Mesothelial cell of epicardium (in vitro differentiated cells): Measurements from ENCODE around the gene NKAIN2. TPM values are rescaled to one million over a fixed set of nuclear protein-coding genes. Genes with fewer than 3 reads are reported as not detected.

ENCODE experiments used
- DNase-seq, 2 experiments: peaks; one replicate each; pipeline ENCODE4 v3.0.0; 2021; ENCODE audit warnings: low spot score in 2 of 2; ENCODE audit not compliant: unreplicated experiment in 2 of 2
- H3K27ac Mint-ChIP-seq: 2 replicates; pipeline ENCODE4 v1.8.0; 2021; ENCODE audit warnings: mixed read lengths
- H3K27me3 Mint-ChIP-seq: 2 replicates; pipeline ENCODE4 v1.8.0; 2021; ENCODE audit warnings: low read depth, mixed read lengths
- H3K36me3 Mint-ChIP-seq: 2 replicates; pipeline ENCODE4 v1.8.0; 2021; ENCODE audit warnings: mixed read lengths
- H3K4me1 Mint-ChIP-seq: 2 replicates; pipeline ENCODE4 v1.8.0; 2021; ENCODE audit warnings: mixed read lengths
- H3K4me3 Mint-ChIP-seq: 2 replicates; pipeline ENCODE4 v1.8.0; 2021; ENCODE audit warnings: mild to moderate bottlenecking, moderate library complexity, mixed read lengths
- H3K9me3 Mint-ChIP-seq: 2 replicates; pipeline ENCODE4 v1.8.0; 2021; ENCODE audit warnings: mixed read lengths
- CTCF ChIP-seq: fragments of 200-600 bp; sonication (generic); IDR thresholded peaks from one replicate; pipeline ENCODE4 v1.5.0; 2021; ENCODE audit warnings: antibody characterized with exemption; ENCODE audit not compliant: unreplicated experiment
- total RNA-seq: library from RNA; stranded (reverse); gene quantifications from 3 replicates; pipeline ENCODE4 v1.2.1, GENCODE V29; 2021

NKAIN2 gene
- total RNA-seq, 1 donor from 2014 or later = 1.6 TPM

GRCh38 chr6:124590001-124590400, 786.3 kb downstream of the NKAIN2 start:
- Mint-ChIP-seq H3K27me3 (peaks cover 37% of the 10 kb centered on the region), H3K36me3 (no peaks in the 10 kb centered on the region), H3K4me3 (no peak overlapping the region), H3K27ac (no peak overlapping the region), H3K4me1 (peaks cover 2% of the 10 kb centered on the region), H3K9me3 (no peaks in the 10 kb centered on the region)
- DNase-seq = no peak
- TF ChIP-seq CTCF = no peak

- Mint-ChIP-seq H3K4me1 (no peaks in the 10 kb centered on the region), H3K27ac (no peak overlapping the region), H3K9me3 (no peaks in the 10 kb centered on the region)
These were observed 796.0 kb downstream of the NKAIN2 start for GRCh38 chr6:124599656-124600055.

GRCh38 chr6:124604719-124605118, 801.1 kb downstream of the NKAIN2 start:
- no peaks in the 10 kb centered on the region for H3K36me3 Mint-ChIP-seq
- H3K27ac Mint-ChIP-seq = no peak overlapping the region
- no peaks in the 10 kb centered on the region for H3K27me3 Mint-ChIP-seq
- H3K4me1 Mint-ChIP-seq = no peaks in the 10 kb centered on the region
- no peak for DNase-seq
- peaks cover 5% of the 10 kb centered on the region for H3K9me3 Mint-ChIP-seq
- no peak for TF ChIP-seq CTCF
- no peak overlapping the region for H3K4me3 Mint-ChIP-seq

More at GRCh38 chr6:124599656-124600055, 796.0 kb downstream of the NKAIN2 start:
- Mint-ChIP-seq H3K27me3 (peaks cover 16% of the 10 kb centered on the region), H3K36me3 (no peaks in the 10 kb centered on the region), H3K4me3 (no peak overlapping the region)
- DNase-seq = no peak
- TF ChIP-seq CTCF = no peak

- H3K27me3 Mint-ChIP-seq = no peaks in the 10 kb centered on the region
- H3K36me3 Mint-ChIP-seq = no peaks in the 10 kb centered on the region
- H3K4me1 Mint-ChIP-seq = no peaks in the 10 kb centered on the region
- no peak for DNase-seq
- peaks cover 5% of the 10 kb centered on the region for H3K9me3 Mint-ChIP-seq
- H3K27ac Mint-ChIP-seq = no peak overlapping the region
- no peak overlapping the region for H3K4me3 Mint-ChIP-seq
- TF ChIP-seq CTCF = no peak
These were observed 803.5 kb downstream of the NKAIN2 start for GRCh38 chr6:124607119-124607627.

- no peak for DNase-seq
- Mint-ChIP-seq H3K9me3 (peaks cover 4% of the 10 kb centered on the region), H3K4me3 (no peak overlapping the region), H3K36me3 (no peaks in the 10 kb centered on the region), H3K27me3 (peaks cover 13% of the 10 kb centered on the region), H3K27ac (no peak overlapping the region), H3K4me1 (no peaks in the 10 kb centered on the region)
- TF ChIP-seq CTCF = no peak
These were observed 809.4 kb downstream of the NKAIN2 start for GRCh38 chr6:124613031-124613430.

- no peaks in the 10 kb centered on the region for H3K36me3 Mint-ChIP-seq
- no peak overlapping the region for H3K27ac Mint-ChIP-seq
- no peak overlapping the region for H3K4me3 Mint-ChIP-seq
- DNase-seq = no peak
- TF ChIP-seq CTCF = no peak
- no peaks in the 10 kb centered on the region for H3K27me3 Mint-ChIP-seq
- H3K4me1 Mint-ChIP-seq = no peaks in the 10 kb centered on the region
- H3K9me3 Mint-ChIP-seq = no peaks in the 10 kb centered on the region
These were observed 818.7 kb downstream of the NKAIN2 start for GRCh38 chr6:124622351-124622750.
